Upper lobe of left lung (tissue), 4 donors: Measurements from ENCODE around the gene TMEM171.

ENCODE experiments used
- EP300 ChIP-seq, 4 donors: sonication (generic); formaldehyde crosslinking; IDR thresholded peaks; one replicate each; pipeline ENCODE4 v1.5.1; 2017; ENCODE audit warnings: antibody characterized with exemption in 4 of 4, control low read depth in 2 of 4
- POLR2A ChIP-seq, 4 donors: fragments of 450-650 bp; IDR thresholded peaks; one replicate each; pipeline ENCODE4 v1.5.1; 2016 to 2017; ENCODE audit warnings: antibody characterized with exemption in 4 of 4, mild to moderate bottlenecking in 2 of 4
- TF ChIP-seq, protein P1 (sequence below), 6 experiments: fragments of 450-650 bp in 4 of 6; fragments of 200-600 bp in 2 of 6; sonication (generic) in 2 of 6; IDR thresholded peaks; one replicate each; pipeline ENCODE4 v1.5.1; 2016 to 2019; ENCODE audit warnings: antibody characterized with exemption in 6 of 6

DNA sequence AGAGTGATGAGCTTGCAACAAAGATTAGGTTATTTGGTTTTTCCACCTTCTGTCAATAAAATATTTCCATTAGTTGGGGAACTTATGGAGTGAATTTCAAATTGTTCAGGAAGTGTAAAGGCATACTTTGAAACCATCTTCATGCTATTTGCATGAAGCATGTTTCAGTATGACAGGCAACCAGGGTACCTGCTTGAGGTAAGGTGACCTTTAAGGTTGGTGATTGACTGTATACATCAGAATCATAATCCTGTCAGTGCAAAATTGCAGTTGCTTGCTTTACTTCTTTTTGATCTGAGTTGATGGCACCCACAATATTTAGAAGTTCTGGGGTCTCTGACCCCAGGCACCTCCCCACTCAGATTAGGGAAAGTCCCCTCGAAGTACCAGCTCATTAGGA, 26.0 kb upstream of the TMEM171 start:
- TF ChIP-seq, protein P1, sequence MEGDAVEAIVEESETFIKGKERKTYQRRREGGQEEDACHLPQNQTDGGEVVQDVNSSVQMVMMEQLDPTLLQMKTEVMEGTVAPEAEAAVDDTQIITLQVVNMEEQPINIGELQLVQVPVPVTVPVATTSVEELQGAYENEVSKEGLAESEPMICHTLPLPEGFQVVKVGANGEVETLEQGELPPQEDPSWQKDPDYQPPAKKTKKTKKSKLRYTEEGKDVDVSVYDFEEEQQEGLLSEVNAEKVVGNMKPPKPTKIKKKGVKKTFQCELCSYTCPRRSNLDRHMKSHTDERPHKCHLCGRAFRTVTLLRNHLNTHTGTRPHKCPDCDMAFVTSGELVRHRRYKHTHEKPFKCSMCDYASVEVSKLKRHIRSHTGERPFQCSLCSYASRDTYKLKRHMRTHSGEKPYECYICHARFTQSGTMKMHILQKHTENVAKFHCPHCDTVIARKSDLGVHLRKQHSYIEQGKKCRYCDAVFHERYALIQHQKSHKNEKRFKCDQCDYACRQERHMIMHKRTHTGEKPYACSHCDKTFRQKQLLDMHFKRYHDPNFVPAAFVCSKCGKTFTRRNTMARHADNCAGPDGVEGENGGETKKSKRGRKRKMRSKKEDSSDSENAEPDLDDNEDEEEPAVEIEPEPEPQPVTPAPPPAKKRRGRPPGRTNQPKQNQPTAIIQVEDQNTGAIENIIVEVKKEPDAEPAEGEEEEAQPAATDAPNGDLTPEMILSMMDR (IDR thresholded peaks at IDR 0.05): no peak
- no peak for TF ChIP-seq EP300 (IDR thresholded peaks at IDR 0.05)
- no peak for TF ChIP-seq POLR2A (IDR thresholded peaks at IDR 0.05)
